Activated B cell treated with CpG ODN at 0.5 μM for 24 hours (primary cell): ENCODE data around the gene EXOSC2. TPM values are rescaled to one million over a fixed set of nuclear protein-coding genes. Genes with fewer than 3 reads are reported as not detected.
"Not testable (repeated sequence)": the region's sequence is repeated elsewhere in the genome, so short reads cannot be mapped to it uniquely, and the experiment has no call there.

ENCODE experiments used
- ATAC-seq: fragments of 200-7000 bp; cut with Tn5 transposase; one replicate; pipeline ENCODE4 v1.10.0; 2021; ENCODE audit warnings: low read depth, mild to moderate bottlenecking, moderate library complexity
- CTCF ChIA-PET: fragments of 350-600 bp; sonication (Branson Sonifier 250); formaldehyde crosslinking; loops from one replicate; lab custom pipeline; 2021; ENCODE audit warnings: antibody characterized with exemption; lab: Charles Lee
- POLR2A ChIA-PET: fragments of 350-600 bp; sonication (Branson Sonifier 250); formaldehyde crosslinking; loops from one replicate; lab custom pipeline; 2021; ENCODE audit warnings: antibody characterized with exemption; lab: Charles Lee
- DNase-seq: peaks from one replicate; pipeline ENCODE4 v3.0.0; 2022
- H3K27ac Mint-ChIP-seq: one replicate; pipeline ENCODE4 v1.8.0; 2020; ENCODE audit warnings: mixed read lengths
- H3K27me3 Mint-ChIP-seq: one replicate; pipeline ENCODE4 v1.8.0; 2021; ENCODE audit warnings: mixed read lengths
- H3K36me3 Mint-ChIP-seq: one replicate; pipeline ENCODE4 v1.8.0; 2021; ENCODE audit warnings: low read depth, mixed read lengths
- H3K4me1 Mint-ChIP-seq: one replicate; pipeline ENCODE4 v1.8.0; 2021; ENCODE audit warnings: mixed read lengths
- H3K4me3 Mint-ChIP-seq: one replicate; pipeline ENCODE4 v1.8.0; 2020; ENCODE audit warnings: mild to moderate bottlenecking, mixed read lengths
- H3K9me3 Mint-ChIP-seq: one replicate; pipeline ENCODE4 v1.8.0; 2020; ENCODE audit warnings: mixed read lengths
- intact Hi-C: fragments of 100-400 bp; cut with micrococcal nuclease; formaldehyde crosslinking; loops from one replicate; pipeline ENCODE4 v1.15.1; 2024
- total RNA-seq: library from RNA; stranded (reverse); gene quantifications from 2 replicates; pipeline ENCODE4 v1.2.3, GENCODE V29; 2022
- TF ChIP-seq, protein P1 (sequence below): fragments of 200-600 bp; IDR thresholded peaks from one replicate; pipeline ENCODE4 v1.8.0; 2022; ENCODE audit warnings: antibody characterized with exemption, mild to moderate bottlenecking

Gene EXOSC2
- total RNA-seq, 1 donor from 2014 or later, result 54.8 TPM

- TF ChIP-seq, protein P1, sequence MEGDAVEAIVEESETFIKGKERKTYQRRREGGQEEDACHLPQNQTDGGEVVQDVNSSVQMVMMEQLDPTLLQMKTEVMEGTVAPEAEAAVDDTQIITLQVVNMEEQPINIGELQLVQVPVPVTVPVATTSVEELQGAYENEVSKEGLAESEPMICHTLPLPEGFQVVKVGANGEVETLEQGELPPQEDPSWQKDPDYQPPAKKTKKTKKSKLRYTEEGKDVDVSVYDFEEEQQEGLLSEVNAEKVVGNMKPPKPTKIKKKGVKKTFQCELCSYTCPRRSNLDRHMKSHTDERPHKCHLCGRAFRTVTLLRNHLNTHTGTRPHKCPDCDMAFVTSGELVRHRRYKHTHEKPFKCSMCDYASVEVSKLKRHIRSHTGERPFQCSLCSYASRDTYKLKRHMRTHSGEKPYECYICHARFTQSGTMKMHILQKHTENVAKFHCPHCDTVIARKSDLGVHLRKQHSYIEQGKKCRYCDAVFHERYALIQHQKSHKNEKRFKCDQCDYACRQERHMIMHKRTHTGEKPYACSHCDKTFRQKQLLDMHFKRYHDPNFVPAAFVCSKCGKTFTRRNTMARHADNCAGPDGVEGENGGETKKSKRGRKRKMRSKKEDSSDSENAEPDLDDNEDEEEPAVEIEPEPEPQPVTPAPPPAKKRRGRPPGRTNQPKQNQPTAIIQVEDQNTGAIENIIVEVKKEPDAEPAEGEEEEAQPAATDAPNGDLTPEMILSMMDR, result no peak
- Mint-ChIP-seq H3K4me3 (peak overlapping the region; percentile 90), H3K36me3 (peaks cover 1% of the 10 kb centered on the region), H3K9me3 (peaks cover 2% of the 10 kb centered on the region), H3K27me3 (peaks cover 10% of the 10 kb centered on the region), H3K27ac (no peak overlapping the region), H3K4me1 (peaks cover 8% of the 10 kb centered on the region)
- intact Hi-C loops, result loop anchor here (1.0 to 5.0 kb wide), 3 partner anchors 103 to 945 kb away; partner anchors contain the start of gene FUBP3
- ATAC-seq, result peak; percentile 23
- ChIA-PET POLR2A (interaction anchor here (0.6 to 1.6 kb wide), 2 partner anchors 12 to 589 kb away, joined by 6 to 8 read pairs; partner anchors contain the start of gene EXOSC2), CTCF (interaction anchor here (0.9 to 2.7 kb wide), 13 partner anchors 12 to 575 kb away, joined by 3 to 51 read pairs (median 5); partner anchors contain the start of gene EXOSC2)
- no peak for DNase-seq
Measured at GRCh38 chr9:130681769-130682420, 11.7 kb upstream of the EXOSC2 start.

- Mint-ChIP-seq H3K27me3 (peaks cover 13% of the 10 kb centered on the region), H3K27ac (no peak overlapping the region), H3K4me3 (peak overlapping the region; percentile 90), H3K4me1 (peaks cover 8% of the 10 kb centered on the region), H3K36me3 (peaks cover 1% of the 10 kb centered on the region), H3K9me3 (peaks cover 2% of the 10 kb centered on the region)
- ATAC-seq, result peak; percentile 51
- TF ChIP-seq, protein P1, result peak; percentile 89
- ChIA-PET CTCF (interaction anchor here (0.8 to 2.7 kb wide), 14 partner anchors 11 to 575 kb away, joined by 3 to 51 read pairs (median 5); partner anchors contain the start of gene EXOSC2), POLR2A (interaction anchor here (0.6 to 1.6 kb wide), 2 partner anchors 11 to 588 kb away, joined by 6 to 8 read pairs; partner anchors contain the start of gene EXOSC2)
- intact Hi-C loops, result loop anchor here (1.0 to 5.0 kb wide), 2 partner anchors 221 to 945 kb away; no protein-coding TSS in a partner anchor
- DNase-seq, result no peak
Measured at GRCh38 chr9:130682421-130683121, 11.0 kb upstream of the EXOSC2 start.

DNA sequence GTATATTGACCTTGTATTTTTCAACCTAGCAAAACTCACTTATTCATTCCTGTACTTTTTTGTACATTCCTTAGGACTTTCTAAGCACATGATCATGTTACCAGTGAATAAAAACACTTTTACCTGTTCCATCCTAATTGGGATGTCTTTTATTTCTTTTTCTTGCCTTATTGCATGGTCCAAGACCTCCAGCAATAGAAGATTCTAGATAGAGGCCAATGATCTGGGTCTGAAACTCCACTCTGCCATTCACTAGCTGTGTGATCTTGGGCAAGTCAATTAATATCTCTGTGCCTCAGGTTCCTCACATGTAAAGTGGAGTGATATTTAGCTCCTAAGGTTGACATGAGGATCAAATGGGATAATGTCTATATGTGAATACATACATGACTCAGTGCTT lies 8.5 kb upstream of the EXOSC2 start:
- CTCF ChIA-PET, result interaction anchor here (0.6 to 1.9 kb wide), 4 partner anchors 8 to 224 kb away, joined by 3 to 17 read pairs (median 7); partner anchors contain the start of gene EXOSC2
- intact Hi-C loops, result no loop called here
- TF ChIP-seq, protein P1, result no peak
- Mint-ChIP-seq H3K27ac (no peak overlapping the region), H3K4me3 (no peak overlapping the region), H3K36me3 (peaks cover 1% of the 10 kb centered on the region), H3K9me3 (peaks cover 2% of the 10 kb centered on the region), H3K27me3 (peaks cover 6% of the 10 kb centered on the region), H3K4me1 (peaks cover 8% of the 10 kb centered on the region)
- POLR2A ChIA-PET, result no interaction called here
- DNase-seq (no peak), ATAC-seq (no peak)

DNA sequence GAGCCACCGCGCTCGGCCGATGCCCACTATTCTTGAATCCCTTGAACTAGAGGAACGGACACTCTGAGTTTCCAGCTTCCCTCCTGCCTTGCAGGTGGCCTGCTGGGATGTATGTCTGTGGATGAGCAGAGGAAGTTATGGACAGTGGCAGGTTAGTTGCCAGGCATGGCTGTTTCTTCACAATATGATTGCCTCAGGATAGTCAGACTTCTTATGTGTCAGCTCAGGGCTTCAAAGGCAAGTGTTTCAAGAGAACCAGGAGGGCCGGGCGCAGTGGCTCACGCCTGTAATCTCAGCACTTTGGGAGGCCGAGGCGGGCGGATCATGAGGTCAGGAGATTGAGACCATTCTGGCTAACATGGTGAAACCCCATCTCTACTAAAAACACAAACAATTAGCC lies 7.6 kb upstream of the EXOSC2 start:
- ATAC-seq, H3K27me3 Mint-ChIP-seq, H3K36me3 Mint-ChIP-seq, H3K9me3 Mint-ChIP-seq, H3K27ac Mint-ChIP-seq, H3K4me1 Mint-ChIP-seq, intact Hi-C loops, H3K4me3 Mint-ChIP-seq, DNase-seq: not testable (repeated sequence)
- POLR2A ChIA-PET, result interaction anchor here (0.6 to 0.7 kb wide), 2 partner anchors 9 to 1555 kb away, joined by 6 read pairs; no protein-coding TSS in a partner anchor
- CTCF ChIA-PET, result interaction anchor here (1.6 kb wide), 1 partner anchor 15 kb away, joined by 3 read pairs; no protein-coding TSS in a partner anchor

DNA sequence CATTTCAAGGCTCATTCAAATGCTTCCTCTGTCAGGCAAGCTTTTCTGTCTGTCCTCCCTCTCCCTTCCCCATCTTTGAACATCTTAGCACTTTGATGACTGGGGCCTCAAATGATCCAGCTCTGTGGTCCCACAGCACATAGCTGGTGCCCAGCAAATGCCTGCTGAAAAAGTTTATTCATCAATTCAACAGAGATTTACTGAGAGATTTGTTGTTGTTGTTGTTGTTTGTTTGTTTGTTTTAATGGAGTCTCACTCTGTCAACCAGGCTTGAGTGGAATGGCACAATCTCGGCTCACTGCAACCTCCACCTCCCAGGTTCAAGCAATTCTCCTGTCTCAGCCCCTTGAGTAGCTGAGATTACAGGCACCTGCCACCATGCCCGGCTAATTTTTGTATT lies 6.0 kb upstream of the EXOSC2 start:
- no peak for ATAC-seq
- Mint-ChIP-seq H3K27me3 (peaks cover 4% of the 10 kb centered on the region), H3K9me3 (peaks cover 2% of the 10 kb centered on the region), H3K4me3 (no peak overlapping the region), H3K36me3 (no peaks in the 10 kb centered on the region), H3K27ac (no peak overlapping the region), H3K4me1 (no peaks in the 10 kb centered on the region)
- ChIA-PET POLR2A (no interaction called here), CTCF (no interaction called here)
- intact Hi-C loops, result no loop called here
- DNase-seq, result no peak
- TF ChIP-seq, protein P1, result no peak
